DMS114 treated with DMSO at 0.1 percent for 48 hours (cell line): ENCODE data around the gene AVPR2.

ENCODE experiments used
- DNase-seq: peaks from one replicate; lab custom pipeline; 2025; ENCODE audit not compliant: unreplicated experiment; lab: John Stamatoyannopoulos, UW

Gene AVPR2

DNA sequence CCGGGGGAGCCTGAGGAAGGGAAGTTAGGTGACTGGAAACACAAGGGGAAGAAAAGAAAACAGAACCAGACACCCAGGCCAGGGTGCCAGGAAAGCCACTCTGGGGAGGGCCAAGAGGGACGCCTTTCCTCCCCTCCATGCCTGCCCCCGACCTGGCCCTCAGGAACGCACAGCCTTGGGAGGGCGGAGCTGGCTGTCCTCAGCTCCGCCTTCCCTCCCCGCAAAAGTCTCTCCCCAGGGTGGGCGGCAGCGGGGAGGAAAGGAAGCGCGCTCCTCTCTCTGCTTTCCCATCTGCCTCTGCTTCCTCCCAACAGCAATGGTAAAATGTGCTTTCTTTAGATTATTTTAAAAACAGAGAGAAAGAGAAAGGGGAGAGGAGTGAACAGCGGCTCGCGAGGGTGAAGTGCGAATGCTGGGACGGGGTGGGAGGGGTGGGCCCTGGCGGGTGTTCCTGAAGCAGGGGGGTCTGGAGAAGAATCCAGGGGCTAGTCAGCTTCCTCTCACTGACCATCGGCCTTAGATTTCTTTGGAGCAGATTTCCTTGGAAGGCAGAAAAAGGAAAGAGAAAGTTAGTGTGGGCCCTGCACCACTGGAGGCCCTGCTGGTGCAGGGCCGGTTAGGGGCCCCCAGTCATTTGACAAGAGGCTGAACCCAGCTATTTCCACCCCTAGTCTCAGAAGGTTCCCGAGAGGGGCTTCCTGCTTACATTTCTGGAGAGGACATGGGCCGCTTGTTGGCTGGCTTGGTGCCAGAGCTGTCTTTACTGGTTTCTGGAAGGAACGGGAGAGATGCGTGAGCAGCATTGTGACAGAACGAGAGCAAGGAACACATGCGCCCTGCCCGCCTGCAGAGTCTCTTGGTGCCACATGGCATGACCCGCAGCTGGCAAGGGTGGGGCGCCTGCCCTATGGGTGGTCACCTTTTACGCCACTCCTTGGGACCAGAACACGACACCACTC lies 44.7 kb downstream of the AVPR2 start:
- no peak for DNase-seq

DNA sequence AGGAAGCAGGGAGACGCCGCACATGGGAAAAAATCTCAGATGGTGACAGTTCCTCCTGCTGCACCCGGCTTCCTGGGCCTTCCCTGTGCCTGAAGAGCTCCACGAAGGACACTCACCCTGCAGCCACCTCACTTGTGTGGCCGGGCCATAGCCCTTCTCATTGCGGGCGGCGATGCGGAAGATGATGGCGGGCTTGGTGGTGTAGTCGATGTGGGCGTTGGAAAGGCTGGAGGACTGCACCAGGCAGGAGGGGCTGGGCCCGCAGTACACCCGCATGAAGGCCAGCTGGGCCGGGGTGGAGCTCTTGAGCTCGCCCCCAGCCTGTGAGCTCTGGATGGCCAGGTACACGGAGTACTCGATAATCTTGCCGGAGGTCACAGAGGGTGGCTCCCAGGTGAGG lies 45.7 kb downstream of the AVPR2 start:
- DNase-seq: no peak

DNA sequence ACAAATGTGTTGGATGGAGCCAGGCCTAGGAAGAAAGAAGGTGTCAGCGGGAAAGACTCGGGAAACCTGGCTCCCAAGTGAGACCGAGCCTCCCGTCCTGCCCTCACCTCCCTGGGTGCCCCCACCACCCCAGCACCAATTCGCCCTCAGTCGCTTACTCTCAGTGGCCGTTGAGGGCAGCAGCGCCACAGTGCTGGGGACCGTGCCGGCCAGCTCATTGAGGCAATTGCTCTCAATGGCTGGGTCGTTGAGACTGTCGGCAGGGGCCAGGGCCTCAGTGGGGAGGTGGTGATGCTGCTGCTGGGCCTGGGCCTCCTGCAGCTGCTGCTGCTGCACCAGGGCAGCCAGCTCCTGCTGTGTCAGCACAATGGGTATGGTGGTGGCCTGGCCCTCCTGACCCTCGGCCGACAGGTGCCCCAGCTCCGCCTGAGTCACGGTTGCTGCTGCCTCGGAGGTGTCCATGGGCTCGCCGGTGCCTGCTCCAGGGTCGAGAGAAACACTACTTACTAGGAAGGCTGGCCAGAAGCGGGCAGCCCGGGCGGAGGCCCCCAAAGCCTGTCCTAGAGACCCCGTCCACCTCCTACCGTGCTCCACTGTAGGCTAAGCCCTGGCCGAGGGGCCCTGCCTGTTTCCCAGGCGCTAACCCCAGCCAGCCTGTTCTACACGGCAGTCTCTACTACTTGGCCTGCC lies 47.4 kb downstream of the AVPR2 start:
- no peak for DNase-seq

DNA sequence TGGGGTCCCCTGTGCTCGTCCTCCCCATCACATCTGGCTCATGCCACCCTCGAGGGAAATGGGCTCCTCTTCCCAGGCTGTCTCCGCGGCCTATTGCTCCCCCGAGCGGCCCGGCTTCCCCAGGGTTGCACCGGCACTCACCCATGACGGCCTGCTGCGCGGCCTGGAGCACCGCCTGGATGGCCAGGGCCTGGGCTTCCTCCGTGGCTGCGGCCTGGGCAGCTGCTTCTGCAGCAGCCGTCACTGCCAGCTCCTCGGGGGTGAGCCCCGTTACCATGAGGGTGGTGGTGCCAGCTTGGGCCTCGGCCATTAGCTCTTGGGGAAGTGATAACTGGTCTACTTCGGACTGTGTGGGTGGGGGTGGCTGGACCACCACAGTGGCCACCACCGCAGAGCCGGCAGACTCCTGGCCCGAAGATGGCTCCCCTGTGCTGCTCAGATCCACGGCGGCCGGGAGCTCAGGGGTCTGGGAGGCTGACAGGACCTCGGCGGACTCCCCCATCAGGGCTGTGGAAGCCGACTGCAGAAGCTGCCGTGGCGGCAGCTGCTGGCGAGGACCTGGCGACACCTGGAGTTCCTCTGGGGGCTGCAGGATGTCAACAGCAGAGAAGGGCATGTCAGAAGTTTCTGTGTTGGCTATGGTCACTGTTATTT lies 48.0 kb downstream of the AVPR2 start:
- DNase-seq: no peak

DNA sequence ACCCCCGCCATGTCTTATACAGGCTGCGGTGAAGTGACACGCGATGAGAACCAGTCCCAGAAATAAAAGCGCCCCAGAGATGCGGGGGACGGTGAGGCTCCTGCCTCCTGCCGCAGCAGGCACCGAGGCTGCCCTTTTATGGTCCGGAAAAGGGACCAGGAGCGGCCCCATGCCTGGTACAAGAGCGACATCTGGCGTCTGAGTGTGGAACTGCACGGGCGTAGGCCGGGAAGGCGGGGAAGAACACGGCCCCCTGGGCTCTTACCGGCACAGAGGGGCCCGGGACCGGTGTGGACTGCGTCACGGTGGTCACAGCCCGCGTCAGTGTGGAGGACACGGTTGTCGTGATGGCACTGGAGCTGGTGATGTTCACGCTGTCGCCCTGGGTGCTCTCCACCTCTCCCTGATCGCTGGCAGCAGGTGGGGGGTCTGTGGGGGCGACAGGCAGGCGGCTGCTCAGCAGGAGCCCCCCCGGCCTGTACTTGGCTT lies 48.9 kb downstream of the AVPR2 start:
- no peak for DNase-seq

DNA sequence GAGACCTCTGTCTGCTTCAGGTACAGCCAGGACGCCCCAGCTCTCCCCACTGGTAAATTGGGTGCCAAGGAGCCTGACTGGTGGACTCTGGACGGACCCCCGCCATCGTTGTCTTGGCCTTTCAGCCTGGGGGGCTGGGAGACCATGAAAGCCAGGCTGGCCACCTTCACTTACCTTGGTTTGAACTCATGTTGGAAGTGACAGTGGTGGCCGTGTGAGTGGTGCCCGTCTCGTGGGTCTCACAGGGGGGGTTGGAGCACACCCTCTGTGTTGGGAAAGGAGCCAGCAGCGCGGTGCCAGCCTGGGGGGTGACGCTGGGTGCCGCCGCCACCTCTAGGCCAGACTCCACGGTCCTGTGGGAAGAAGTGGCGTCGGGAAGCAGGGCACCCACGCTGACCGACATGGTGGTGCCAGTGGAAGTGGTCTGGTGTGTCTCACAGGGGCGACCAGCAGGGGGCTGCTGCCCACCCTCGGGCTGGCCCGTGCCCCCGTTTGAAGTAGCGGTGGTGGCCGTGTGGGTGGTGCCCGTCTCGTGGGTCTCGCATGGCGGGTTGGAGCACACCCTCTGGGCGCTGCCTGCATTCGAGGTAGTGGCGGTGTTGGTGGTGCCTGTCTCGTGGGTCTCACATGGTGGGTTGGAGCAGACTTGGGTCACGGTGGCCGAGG lies 49.6 kb downstream of the AVPR2 start:
- DNase-seq: no peak

DNA sequence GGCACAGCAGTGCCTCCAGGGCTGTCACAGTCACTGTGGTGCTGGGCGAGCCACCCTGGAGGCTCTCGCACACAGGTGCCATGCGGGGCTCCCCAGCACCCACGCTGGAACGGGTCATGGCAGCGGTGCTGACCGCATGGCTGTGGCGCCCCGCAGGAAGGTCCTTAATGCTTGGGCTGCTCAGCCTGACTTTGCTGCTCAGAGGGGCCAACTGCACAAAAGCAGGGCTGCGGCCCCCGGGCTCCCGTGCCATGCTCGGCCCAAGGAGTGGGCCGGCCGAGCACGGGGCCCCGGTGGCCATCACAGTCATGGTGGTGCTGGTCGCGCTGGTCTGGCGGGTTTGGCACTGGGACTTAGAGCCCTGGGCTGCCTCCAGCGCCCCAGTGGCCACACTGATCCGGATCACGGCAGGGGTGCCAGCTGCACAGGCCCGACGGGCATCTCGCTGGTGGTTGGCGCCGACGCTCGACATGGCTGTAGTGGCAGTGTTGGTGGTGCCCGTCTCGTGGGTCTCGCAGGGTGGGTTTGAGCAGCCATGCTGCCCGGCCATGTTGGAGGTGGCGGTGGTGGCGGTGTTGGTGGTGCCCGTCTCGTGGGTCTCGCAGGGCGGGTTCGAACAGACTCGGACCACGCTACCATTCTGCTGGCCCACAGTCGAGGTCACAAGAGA lies 50.2 kb downstream of the AVPR2 start:
- DNase-seq: no peak

DNA sequence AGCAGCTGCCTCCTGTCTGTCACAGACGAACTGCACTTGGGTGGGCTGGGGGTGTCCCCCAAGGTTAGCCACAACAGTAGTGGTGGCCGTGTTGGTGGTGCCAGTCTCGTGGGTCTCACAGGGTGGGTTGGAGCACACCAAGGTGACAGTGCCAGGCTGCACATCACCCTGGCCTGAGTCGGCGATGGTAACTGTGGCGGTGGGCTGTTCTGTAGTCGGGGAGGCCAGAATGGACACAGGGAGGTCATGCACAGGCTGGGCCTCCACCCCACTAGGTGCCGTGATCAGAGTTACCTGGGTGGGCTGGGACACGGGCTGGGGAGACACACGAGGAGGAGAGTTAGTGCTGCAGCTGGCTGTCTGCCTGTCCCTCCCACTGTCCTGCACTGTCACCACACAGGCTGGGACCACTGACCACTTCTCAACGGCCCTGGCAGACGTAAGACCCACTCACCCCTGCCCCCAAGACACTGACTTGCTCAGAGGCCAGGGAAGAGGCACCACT lies 50.8 kb downstream of the AVPR2 start:
- DNase-seq: no peak

DNA sequence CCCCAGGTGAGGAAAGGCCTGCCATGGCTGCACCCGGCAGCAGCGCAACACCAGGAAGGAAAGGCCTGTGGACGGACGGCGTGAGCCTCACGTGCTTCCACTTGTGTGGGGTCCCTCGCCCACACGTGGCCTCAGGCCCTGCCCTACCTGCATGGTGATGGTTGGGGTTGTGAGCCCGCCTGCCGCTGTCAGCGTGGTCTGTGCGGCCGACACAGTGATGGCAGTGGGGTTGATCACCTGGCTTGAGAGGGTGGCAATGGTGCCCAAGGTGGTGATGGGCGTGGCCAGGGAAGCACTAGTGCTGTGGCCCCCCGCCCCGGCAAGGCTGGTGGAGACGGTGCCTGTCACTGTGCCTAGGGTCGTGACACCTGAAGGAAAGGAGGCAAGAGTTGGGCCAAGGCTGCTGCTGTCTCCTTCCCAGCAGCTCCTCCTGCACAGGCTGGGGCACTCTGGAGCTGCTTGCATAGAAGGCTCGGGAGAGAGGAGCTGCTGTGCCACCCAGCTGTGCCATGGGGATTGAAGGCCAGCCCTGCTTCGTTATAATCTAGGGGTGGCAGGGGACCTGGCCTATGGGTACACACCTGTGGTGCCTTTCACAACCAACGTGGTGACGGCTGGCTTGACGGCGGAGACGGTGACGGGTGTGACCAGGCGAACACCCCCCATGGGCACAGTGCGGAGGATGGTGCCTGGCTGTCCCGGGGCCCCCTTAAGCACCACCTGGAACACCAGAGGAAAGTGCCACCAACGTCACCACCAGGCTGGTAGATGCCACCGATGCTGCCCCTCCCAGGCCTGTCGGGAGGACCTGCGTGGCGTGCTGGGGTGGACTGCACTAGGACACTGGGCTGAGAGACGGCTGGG lies 51.8 kb downstream of the AVPR2 start:
- no peak for DNase-seq
